K562 (cell line): ENCODE data around the gene EID2. TPM values are rescaled to one million over a fixed set of nuclear protein-coding genes. Genes with fewer than 3 reads are reported as not detected.

Source experiments
- PHF20 ChIP-seq: fragments of 450-650 bp; IDR thresholded peaks from 2 replicates; pipeline ENCODE4 v1.6.1; 2018; ENCODE audit not compliant: partially characterized antibody
- REST ChIP-seq, 2 experiments: fragments of 450-650 bp; formaldehyde crosslinking in 1 of 2; IDR thresholded peaks; 2 replicates each; pipeline versions ENCODE4 v1.4.0 to v1.6.1; 2014 to 2020; ENCODE audit warnings: mild to moderate bottlenecking in 2 of 2, borderline replicate concordance in 1 of 2, low read depth in 1 of 2
- STAG1 ChIP-seq: sonication (generic); formaldehyde crosslinking; IDR thresholded peaks from 2 replicates; pipeline ENCODE4 v1.5.0; 2020; ENCODE audit warnings: missing genetic modification reagents, borderline replicate concordance
- ZNF318 ChIP-seq, 2 experiments: fragments of 450-650 bp; IDR thresholded peaks; 2 replicates each; pipeline ENCODE4 v1.6.1; 2016; ENCODE audit warnings: mild to moderate bottlenecking in 2 of 2, borderline replicate concordance in 1 of 2, low read depth in 1 of 2, moderate library complexity in 1 of 2
- ZNF57 ChIP-seq: fragments of 450-650 bp; formaldehyde crosslinking; IDR thresholded peaks from 2 replicates; pipeline ENCODE4 v1.4.0; 2020; ENCODE audit warnings: mild to moderate bottlenecking, moderate library complexity
- polyA plus RNA-seq, 8 experiments: library from polyadenylated mRNA; depleted of rRNA in 4 of 8; stranded (reverse) in 5 of 8; unstranded in 3 of 8; fragments of >200 nt; fragmentation: Nextera tagmentation in 2 of 8; fragmentation: Illumina TruSeq in 1 of 8; extraction: Ambion mirVana in 2 of 8; extraction: Trizol in 1 of 8; gene quantifications; 2 replicates each; pipeline versions ENCODE4 v1.2.1 to v1.2.3, GENCODE V29; 2011 to 2014; ENCODE audit warnings: inconsistent platforms in 1 of 8, missing spikeins in 1 of 8
- total RNA-seq, 7 experiments: library from RNA; depleted of rRNA in 6 of 7; stranded (reverse); fragments of >200 nt in 6 of 7; fragmentation: Illumina TruSeq in 2 of 7; extraction: Trizol in 2 of 7; gene quantifications; 2 replicates each; pipeline versions ENCODE4 v1.2.1 to v1.2.3, GENCODE V29; 2011 to 2021; ENCODE audit warnings: low replicate concordance in 1 of 7

The EID2 gene
- total and polyA plus RNA-seq, 9 of the 15 experiments (the other 6 are each of a cell fraction or from before 2014, with no cell fraction given) = 2.5 to 18.5 (median 11.3) TPM

- TF ChIP-seq ZNF318 (IDR thresholded peaks at IDR 0.05; ENCODE audit: borderline replicate concordance in 1 of 2, low read depth in 1 of 2) = no peak
- peak; percentile 88 for TF ChIP-seq STAG1 (CRISPR knock-in tag)
- TF ChIP-seq REST (IDR thresholded peaks at IDR 0.05; ENCODE audit: borderline replicate concordance) = peak; percentile 49; the same call in 1 of the 2 replicates
- TF ChIP-seq REST (CRISPR knock-in tag; IDR thresholded peaks at IDR 0.05; ENCODE audit: low read depth) = no peak
- TF ChIP-seq ZNF57 (CRISPR knock-in tag) = no peak
- TF ChIP-seq PHF20 = no peak
Observed at GRCh38 chr19:39502640-39503417, 37.1 kb downstream of the EID2 start (continued).
